22Rv1 (cell line): Measurements from ENCODE around the gene SLC39A8.
"Not testable (repeated sequence)": the region's sequence is repeated elsewhere in the genome, so short reads cannot be mapped to it uniquely, and the experiment has no call there.

Source experiments
- H3K27ac ChIP-seq: fragments of 450-650 bp; 2 replicates; pipeline ENCODE4 v1.5.1; 2017
- ZFX ChIP-seq: fragments of 450-650 bp; IDR thresholded peaks from 2 replicates; pipeline ENCODE4 v1.6.1; 2017; ENCODE audit warnings: antibody characterized with exemption, borderline replicate concordance
- TF ChIP-seq, protein P1 (sequence below): fragments of 450-650 bp; IDR thresholded peaks from 2 replicates; pipeline ENCODE4 v1.5.1; 2017; ENCODE audit warnings: mild to moderate bottlenecking

Gene SLC39A8

GRCh38 chr4:102362922-102363432, 17.7 kb upstream of the SLC39A8 start:
- H3K27ac ChIP-seq, result no peak overlapping the region
- TF ChIP-seq ZFX, result no peak
- TF ChIP-seq, protein P1, sequence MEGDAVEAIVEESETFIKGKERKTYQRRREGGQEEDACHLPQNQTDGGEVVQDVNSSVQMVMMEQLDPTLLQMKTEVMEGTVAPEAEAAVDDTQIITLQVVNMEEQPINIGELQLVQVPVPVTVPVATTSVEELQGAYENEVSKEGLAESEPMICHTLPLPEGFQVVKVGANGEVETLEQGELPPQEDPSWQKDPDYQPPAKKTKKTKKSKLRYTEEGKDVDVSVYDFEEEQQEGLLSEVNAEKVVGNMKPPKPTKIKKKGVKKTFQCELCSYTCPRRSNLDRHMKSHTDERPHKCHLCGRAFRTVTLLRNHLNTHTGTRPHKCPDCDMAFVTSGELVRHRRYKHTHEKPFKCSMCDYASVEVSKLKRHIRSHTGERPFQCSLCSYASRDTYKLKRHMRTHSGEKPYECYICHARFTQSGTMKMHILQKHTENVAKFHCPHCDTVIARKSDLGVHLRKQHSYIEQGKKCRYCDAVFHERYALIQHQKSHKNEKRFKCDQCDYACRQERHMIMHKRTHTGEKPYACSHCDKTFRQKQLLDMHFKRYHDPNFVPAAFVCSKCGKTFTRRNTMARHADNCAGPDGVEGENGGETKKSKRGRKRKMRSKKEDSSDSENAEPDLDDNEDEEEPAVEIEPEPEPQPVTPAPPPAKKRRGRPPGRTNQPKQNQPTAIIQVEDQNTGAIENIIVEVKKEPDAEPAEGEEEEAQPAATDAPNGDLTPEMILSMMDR, result no peak

DNA sequence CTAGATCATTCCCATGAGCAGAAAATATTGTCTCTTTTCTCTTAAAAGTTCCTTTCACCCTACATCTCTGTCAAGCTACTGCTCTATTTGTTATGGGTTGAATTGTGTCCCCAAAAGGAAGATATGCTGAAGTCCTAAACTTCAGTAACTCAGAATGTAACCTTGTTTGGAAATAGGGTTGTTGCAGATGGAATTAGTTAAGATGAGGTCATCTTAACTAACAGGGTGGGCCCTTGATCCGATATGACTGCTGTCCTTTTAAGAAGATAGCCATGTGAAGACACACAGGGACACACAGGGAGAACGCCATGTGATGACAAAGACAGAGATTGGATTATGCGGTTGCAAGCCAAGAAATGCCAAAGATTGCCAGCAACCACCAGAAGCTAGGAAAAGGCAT, 12.8 kb upstream of the SLC39A8 start:
- no peak for TF ChIP-seq ZFX
- TF ChIP-seq, protein P1, result no peak
- no peak overlapping the region for H3K27ac ChIP-seq

DNA sequence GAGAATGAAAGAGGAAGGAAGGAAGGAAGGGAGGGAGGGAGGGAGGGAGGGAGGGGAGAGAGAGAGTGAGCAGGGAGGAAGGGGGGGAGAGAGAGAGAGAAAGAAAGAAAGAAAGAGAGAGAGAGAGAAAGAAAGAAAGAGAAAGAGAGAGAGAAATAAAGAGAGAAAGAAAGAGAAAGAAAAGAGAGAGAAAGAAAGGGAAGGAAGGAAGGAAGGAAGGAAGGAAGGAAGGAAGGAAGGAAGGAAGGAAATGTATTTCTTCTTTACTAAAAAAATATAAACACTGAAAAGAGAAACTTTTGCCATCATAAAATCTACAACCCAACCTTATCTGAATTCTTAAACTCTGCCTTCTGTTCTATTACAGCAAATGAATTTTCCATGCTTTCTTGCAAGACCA, 12.4 kb upstream of the SLC39A8 start:
- H3K27ac ChIP-seq, result not testable (repeated sequence)

GRCh38 chr4:102356562-102357202, 11.4 kb upstream of the SLC39A8 start:
- H3K27ac ChIP-seq, result no peak overlapping the region
- TF ChIP-seq ZFX, result no peak
- TF ChIP-seq, protein P1, result no peak

GRCh38 chr4:102355748-102356147, 10.5 kb upstream of the SLC39A8 start:
- no peak for TF ChIP-seq ZFX
- TF ChIP-seq, protein P1, result no peak

GRCh38 chr4:102354671-102355454, 9.6 kb upstream of the SLC39A8 start:
- TF ChIP-seq ZFX, result no peak
- TF ChIP-seq, protein P1, result no peak
- H3K27ac ChIP-seq, result no peak overlapping the region

More at GRCh38 chr4:102355748-102356147, 10.5 kb upstream of the SLC39A8 start:
- no peak overlapping the region for H3K27ac ChIP-seq

DNA sequence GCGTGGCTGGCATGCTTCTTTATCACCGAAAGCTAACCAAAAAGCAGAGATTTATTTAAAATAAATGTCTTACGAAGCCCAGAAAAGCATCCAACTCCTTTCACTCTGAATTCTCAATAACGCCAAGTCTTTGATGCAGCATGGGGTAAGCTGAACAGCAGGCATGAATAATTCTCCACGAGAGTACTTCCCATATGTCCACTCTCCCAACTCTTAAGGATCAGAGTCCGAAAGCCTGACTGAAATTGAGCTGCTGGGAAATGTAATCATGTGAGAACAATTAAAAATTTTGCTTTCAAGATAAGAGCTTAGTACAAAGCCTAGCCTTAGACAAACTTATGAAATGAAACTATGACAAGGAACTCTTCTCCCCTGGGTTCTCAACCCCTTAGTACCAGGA, 7.5 kb upstream of the SLC39A8 start:
- TF ChIP-seq ZFX, result no peak
- TF ChIP-seq, protein P1, result no peak
- H3K27ac ChIP-seq, result no peak overlapping the region
